HG02678 (cell line): ENCODE data around the gene CSTPP1.
"Not testable (repeated sequence)": the region's sequence is repeated elsewhere in the genome, so short reads cannot be mapped to it uniquely, and the experiment has no call there.

ENCODE experiments used
- ATAC-seq: cut with Tn5 transposase; IDR thresholded peaks from one replicate; pipeline ENCODE4 v1.9.1; 2021; ENCODE audit warnings: mild to moderate bottlenecking, moderate library complexity; ENCODE audit not compliant: unreplicated experiment

The CSTPP1 gene

DNA sequence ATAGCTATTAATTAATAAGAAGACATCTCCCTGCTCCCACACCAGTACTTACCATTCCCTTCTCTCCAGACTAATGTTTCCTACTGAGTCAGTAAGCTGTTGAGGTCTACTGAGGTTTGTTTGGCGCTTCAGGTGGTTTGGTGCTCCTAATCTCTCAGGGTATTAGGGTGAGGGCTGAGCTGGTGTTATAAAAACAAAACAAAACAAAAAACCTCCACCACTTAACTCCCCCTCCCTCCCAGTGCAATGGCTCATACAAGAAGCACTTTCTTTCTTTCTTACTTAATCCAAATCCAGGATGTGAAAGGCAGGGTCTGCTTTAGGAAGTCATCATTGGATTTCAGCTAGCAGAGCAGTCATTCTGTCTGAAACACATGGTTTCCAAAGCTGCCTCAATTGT lies 15.3 kb downstream of the CSTPP1 start:
- ATAC-seq: no peak

GRCh38 chr11:46952553-46952952 lies 16.0 kb downstream of the CSTPP1 start:
- no peak for ATAC-seq

- no peak for ATAC-seq
Observed at GRCh38 chr11:46953093-46953492, 16.5 kb downstream of the CSTPP1 start.

- ATAC-seq: no peak
Observed at GRCh38 chr11:46958777-46959176, 22.2 kb downstream of the CSTPP1 start.

GRCh38 chr11:46961041-46961440 lies 24.5 kb downstream of the CSTPP1 start:
- no peak for ATAC-seq

DNA sequence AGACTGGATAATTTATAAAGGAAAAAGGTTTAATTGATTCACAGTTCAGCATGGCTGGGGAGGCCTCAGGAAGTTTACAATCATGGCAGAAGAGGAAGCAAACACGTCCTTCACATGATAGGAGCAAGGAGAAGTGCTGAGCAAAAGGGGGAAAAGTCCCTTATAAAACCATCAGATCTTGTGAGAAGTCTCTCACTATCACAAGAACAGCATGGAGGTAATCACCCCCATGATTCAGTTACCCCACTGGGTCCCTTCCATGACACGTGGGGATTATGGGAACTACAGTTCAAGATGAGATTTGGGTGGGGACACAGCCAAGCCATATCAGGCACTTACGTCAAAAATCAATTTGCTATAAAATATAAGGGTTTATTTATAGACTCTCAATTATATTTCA lies 25.3 kb downstream of the CSTPP1 start:
- not testable (repeated sequence) for ATAC-seq

DNA sequence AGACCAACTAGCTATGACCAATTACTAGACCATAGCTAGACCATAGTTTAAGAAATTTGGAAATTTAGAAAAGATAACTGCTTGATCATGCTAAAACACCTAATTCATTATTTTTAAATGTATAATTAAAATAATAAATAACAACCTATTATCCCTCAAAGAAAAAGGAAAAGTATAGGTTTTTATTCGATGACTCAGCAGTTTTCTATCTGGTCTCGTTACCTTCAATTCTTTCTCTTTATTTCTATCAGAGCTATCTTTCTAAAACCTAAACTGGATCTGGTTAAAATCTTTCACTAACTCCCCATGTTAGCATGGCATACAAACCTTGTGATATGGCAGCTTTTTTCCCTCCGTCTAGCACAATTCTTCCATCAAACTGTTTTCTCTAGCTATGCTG lies 27.3 kb downstream of the CSTPP1 start:
- no peak for ATAC-seq

DNA sequence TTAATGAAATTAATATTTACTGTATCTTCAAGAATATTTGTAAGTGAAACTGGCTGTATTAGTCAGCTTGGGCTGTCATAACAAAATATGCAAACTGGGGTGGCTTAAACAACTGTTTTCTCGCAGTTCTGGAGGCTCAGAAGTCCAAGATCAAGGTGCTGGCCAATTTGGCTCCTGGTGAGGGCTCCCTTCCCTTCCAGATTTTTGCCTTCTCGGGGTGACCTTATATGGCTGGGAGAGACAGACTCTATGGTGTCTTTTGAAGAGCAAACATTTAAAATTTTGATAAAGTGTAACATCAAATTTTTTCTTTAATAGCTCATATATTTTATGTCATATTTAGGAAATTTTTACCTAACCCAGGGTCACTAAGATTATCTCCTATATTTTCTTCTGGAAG lies 30.2 kb downstream of the CSTPP1 start:
- no peak for ATAC-seq

GRCh38 chr11:46967962-46968361 lies 31.4 kb downstream of the CSTPP1 start:
- no peak for ATAC-seq

DNA sequence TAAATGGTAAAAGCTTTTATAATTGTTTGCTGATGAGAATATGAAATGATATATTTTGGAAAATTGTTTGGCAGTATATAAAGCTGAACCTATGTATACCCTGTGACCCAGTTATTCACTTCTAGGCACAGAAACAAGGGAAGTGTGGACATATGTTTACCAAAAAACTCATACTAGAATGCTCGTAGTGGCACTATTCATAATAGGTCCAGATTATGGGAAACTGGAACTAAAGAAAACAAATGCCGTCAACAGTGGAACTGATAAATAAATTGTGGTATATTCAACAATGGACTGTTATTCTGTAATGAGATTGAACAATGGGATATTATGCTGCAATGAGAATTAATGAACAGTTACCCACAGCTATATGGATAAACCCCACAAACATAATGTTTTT lies 32.8 kb downstream of the CSTPP1 start:
- ATAC-seq: no peak

- ATAC-seq: no peak
Observed at GRCh38 chr11:46970913-46971625, 34.5 kb downstream of the CSTPP1 start.

DNA sequence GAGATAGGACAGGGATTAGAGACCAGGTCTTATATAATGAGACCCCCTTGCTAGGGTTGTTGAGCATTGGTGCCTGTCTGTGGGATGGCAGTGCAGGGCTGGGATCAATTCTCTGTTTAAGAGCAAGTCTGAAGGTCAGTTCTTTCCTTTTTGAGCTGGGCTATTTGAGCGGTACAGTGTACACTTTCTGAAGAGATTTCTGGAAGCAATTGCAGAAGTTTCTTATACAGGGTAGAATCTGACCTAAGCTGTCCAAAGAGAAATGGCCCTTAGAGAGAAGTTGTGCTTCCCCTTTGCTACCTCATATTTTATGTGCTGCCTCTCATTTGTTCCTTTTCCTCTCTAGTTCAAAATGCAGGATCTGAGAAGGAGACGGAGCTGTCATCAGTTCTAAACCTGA lies 35.8 kb downstream of the CSTPP1 start:
- no peak for ATAC-seq

- no peak for ATAC-seq
Observed at GRCh38 chr11:46972821-46973220, 36.3 kb downstream of the CSTPP1 start.

GRCh38 chr11:46976182-46976854 lies 39.8 kb downstream of the CSTPP1 start:
- ATAC-seq: no peak

GRCh38 chr11:46977038-46977813 lies 40.7 kb downstream of the CSTPP1 start:
- ATAC-seq: no peak

- no peak for ATAC-seq
Observed at GRCh38 chr11:46978005-46978491, 41.5 kb downstream of the CSTPP1 start.

- ATAC-seq: no peak
Observed at GRCh38 chr11:46979358-46979757, 42.8 kb downstream of the CSTPP1 start.

- no peak for ATAC-seq
Observed at GRCh38 chr11:46981436-46981835, 44.9 kb downstream of the CSTPP1 start.

GRCh38 chr11:46982797-46983452 lies 46.4 kb downstream of the CSTPP1 start:
- no peak for ATAC-seq

DNA sequence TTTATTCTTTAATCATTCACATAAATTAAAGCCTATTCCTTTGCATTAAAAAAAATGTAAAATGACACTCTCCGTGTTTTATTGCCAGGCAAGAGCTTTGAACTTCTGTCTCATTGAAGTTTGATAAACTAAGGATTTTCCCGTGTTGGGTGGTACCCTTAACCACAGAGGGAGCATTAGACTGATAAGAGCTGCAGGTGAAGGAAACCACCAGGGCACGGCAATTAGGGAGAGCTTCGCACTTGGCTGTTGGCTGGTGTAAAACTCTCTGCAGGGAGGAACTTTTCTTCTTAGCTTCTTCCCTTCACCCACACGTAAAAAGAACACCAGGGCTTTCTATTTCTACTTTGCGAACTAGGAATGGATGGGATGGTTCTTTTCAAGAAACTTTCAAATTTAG lies 47.0 kb downstream of the CSTPP1 start:
- no peak for ATAC-seq

DNA sequence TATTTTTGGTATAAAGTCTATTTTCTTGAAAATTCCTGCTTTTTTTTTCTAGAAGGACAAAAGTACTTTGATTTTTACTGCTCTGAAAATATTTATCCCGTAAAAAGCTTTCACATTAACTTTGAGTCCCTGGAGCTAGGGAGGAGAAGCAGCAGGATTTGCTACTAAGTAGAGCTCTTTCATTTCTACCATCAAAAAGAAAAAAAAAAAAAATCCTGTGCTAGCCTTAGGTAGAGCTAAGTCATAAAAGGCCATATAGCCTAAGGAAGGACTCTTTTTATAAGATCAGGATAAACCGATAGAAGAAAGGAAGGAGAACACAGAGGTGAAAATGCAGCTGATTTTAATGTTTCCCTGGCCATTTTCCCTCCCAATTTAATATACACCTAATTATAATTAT lies 48.0 kb downstream of the CSTPP1 start:
- ATAC-seq: no peak
